Fibroblast of villous mesenchyme (primary cell): ENCODE data around the gene NUCKS1. TPM values are rescaled to one million over a fixed set of nuclear protein-coding genes. Genes with fewer than 3 reads are reported as not detected.

Experiments used
- DNase-seq: peaks from one replicate; pipeline ENCODE4 v3.0.0-alpha.2; 2010; ENCODE audit warnings: low read depth
- H3K4me3 ChIP-seq: 2 replicates; pipeline ENCODE4 v1.5.1; 2011; ENCODE audit warnings: low read depth, mild to moderate bottlenecking, low read length
- CTCF ChIP-seq: IDR thresholded peaks from 2 replicates; pipeline ENCODE4 v1.5.1; 2012; ENCODE audit warnings: low read depth, mild to moderate bottlenecking, low read length; ENCODE audit not compliant: insufficient read depth
- small RNA-seq: library from RNA; depleted of rRNA; stranded (forward); fragments of <200 nt; gene quantifications from one replicate; pipeline ENCODE3, GENCODE V24; 2012
- total RNA-seq: library from RNA; depleted of rRNA; stranded (reverse); fragments of >200 nt; gene quantifications from 2 replicates; pipeline ENCODE4 v1.2.3, GENCODE V29; 2012

NUCKS1 gene
- total RNA-seq, 1 donor, result 233 TPM

DNA sequence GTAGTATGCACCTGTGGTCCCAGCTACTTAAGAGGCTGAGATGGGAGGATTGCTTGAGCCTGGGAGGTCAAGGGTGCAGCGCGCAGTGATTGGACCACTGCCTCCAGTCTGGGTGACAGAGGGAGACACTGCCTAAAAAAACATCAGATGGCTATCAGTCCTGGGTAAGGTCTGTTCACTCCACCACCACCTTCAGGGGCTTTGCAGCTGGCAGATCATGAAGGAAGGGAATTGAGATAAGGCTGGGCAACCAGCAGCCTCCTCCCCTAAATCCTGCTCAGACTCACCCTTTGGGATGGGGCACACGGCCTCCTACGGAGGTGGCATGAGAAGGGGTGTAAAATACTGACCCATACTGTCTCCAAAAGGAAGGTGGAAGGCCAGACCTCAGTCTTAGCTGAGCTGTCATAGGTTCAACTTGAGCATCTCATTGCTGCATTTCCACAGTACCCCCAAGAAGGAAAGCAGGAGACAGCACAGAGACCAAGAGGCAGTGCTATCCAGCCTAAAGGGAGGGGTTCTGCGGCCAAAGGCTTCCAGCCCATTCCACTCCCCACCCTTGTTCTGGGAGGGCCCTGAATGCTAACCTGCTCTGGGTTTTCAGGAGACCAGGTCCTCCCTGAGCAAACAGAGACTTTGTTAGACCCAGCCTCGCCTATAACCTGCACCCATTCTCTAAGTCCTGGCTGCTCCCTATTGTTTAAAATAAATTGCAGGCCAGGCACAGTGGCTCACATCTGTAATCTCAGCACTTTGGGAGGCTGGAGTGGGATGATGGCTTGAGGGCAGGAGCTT lies 83.4 kb downstream of the NUCKS1 start:
- no peak overlapping the region for H3K4me3 ChIP-seq
- DNase-seq, result no peak
- TF ChIP-seq CTCF, result no peak

DNA sequence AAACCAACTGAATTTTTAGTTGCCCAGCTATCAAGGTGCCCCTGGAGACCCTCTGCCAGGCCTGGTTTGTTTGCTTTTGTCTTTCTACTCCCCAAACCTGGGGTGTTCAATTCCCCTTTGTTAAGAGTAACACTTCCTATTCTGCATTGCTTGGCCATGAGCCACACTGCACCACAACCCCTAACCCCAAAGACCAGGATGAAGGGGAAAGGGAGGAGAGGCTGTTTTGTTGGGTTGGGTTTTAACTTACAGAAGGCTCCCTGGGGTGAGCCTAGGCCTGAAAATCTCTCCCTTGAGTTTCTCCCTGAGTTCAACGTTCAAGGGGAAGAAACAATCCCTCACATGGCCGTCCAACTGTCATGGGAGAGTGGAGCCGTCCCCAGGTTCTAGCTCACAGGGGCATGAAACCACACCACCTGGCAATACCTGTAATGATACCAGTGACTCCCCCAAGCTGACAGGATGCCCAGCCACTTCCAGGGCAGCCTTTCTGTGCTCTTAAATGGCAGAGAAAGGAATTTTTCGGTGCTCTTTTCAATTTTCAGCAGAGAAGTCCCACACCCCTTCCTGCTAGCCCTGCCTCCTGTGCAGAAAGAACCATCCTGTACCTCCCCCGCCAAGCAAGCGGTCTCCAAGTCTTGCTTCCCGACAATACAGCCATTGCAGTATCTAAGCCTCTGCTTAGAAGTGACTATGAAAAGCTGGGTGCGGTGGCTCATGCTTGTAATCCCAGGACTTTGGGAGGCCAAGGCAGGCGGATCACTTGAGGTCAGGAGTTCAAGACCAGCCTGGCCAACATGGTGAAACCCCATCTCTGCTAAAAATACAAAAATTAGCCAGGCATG lies 84.6 kb downstream of the NUCKS1 start:
- no peak for DNase-seq
- H3K4me3 ChIP-seq, result no peak overlapping the region
- TF ChIP-seq CTCF, result no peak

DNA sequence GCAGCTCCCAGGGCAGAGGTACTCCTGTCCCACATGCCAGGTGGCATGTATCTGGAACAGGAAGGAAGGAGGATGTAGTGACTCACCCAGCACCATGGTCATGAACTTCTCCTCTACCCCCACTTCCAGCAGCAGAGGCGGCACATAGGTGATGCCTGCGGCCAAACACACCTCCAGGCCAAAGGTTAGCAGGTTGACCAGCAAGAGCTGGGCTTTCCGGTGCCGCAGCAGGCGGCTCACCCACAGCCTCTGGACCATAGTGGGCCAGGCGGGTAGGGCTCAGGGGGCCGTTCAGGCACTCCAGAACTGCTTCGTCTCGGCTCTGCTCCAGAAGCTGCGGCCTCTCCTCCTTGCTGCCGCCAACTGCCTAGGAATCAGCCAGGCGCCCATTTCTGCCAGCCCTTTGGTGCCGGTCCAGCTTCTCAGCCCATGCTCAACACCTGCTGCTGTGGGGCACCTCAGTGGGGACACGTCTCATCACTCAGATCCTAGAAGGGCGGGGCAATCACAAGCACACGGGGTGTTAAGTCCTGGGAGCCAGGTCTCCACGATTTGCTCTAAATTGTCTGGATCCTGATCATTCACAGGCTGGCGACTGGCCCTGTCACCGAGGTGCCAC lies 85.5 kb downstream of the NUCKS1 start:
- no peak overlapping the region for H3K4me3 ChIP-seq
- no peak for DNase-seq
- TF ChIP-seq CTCF, result no peak

GRCh38 chr1:205663286-205663936 lies 86.6 kb downstream of the NUCKS1 start:
- TF ChIP-seq CTCF, result no peak
- no peak for DNase-seq
- H3K4me3 ChIP-seq, result no peak overlapping the region

Small RNAs within 50 kb of the gene (small RNA-seq; reads per million reads assigned to genes)
- not detected for gene RF00017
- gene RF00139, result not detected

Other genes starting within 250 kb of the NUCKS1 start
- 1.6 and 2.2 TPM in 2 replicates for gene CDK18, start 245.5 kb downstream of the NUCKS1 start, total RNA-seq
- gene ELK4, start 118.2 kb downstream of the NUCKS1 start, total RNA-seq, result 23.5 and 30.2 TPM in 2 replicates
- gene SLC45A3, start 69.7 kb downstream of the NUCKS1 start, total RNA-seq, result 3.2 and 5.2 TPM in 2 replicates
- 22.2 and 43.2 TPM in 2 replicates for gene RAB29, start 25.3 kb upstream of the NUCKS1 start, total RNA-seq
- gene SLC41A1, start 63.0 kb upstream of the NUCKS1 start, total RNA-seq, result 13.9 and 20.7 TPM in 2 replicates
- under 0.01 TPM in 1 of 2 replicates, not detected in the other for gene PM20D1, start 100.0 kb upstream of the NUCKS1 start, total RNA-seq
- not detected in 2 replicates for gene SLC26A9, start 193.3 kb upstream of the NUCKS1 start, total RNA-seq